K562 (cell line): Measurements from ENCODE around the gene GZF1. TPM values are rescaled to one million over a fixed set of nuclear protein-coding genes. Genes with fewer than 3 reads are reported as not detected.
A peak's percentile ranks its signal among the peaks of the same experiment; 100 is the strongest.

Experiments
- BRD9 ChIP-seq: fragments of 450-650 bp; IDR thresholded peaks from 2 replicates; pipeline ENCODE4 v1.6.1; 2018; ENCODE audit warnings: low read depth; ENCODE audit not compliant: partially characterized antibody
- CBFA2T2 ChIP-seq: fragments of 450-650 bp; conservative IDR thresholded peaks from 2 replicates; pipeline ENCODE4 v1.6.1; 2017; ENCODE audit warnings: mild to moderate bottlenecking
- CXXC5 ChIP-seq: fragments of 250-450 bp; sonication (Bioruptor Pico); IDR thresholded peaks from 2 replicates; pipeline ENCODE4 v1.8.0; 2022; ENCODE audit warnings: inconsistent platforms, mild to moderate bottlenecking, moderate library complexity
- ETV5 ChIP-seq: sonication (generic); formaldehyde crosslinking; IDR thresholded peaks from 2 replicates; pipeline ENCODE4 v1.4.0; 2020; ENCODE audit warnings: low read depth, mild to moderate bottlenecking, missing genetic modification reagents
- GATAD2A ChIP-seq: fragments of 450-650 bp; IDR thresholded peaks from 2 replicates; pipeline ENCODE4 v1.6.1; 2017
- JUND ChIP-seq, 2 experiments: IDR thresholded peaks; 2 replicates in 1 of 2; 3 replicates in 1 of 2; pipeline ENCODE4 v1.6.1; 2011; ENCODE audit warnings: borderline replicate concordance in 2 of 2, low read depth in 2 of 2, low read length in 2 of 2, improper control_type of control experiment in 1 of 2, missing biosample characterization in 1 of 2, missing genetic modification characterization in 1 of 2, missing genetic modification reagents in 1 of 2
- POLR2G ChIP-seq: fragments of 200-400 bp; formaldehyde crosslinking; IDR thresholded peaks from 2 replicates; pipeline ENCODE4 v1.6.1; 2017; ENCODE audit warnings: low read depth, mild to moderate bottlenecking, antibody characterized with exemption, low read length, moderate library complexity
- RFX5 ChIP-seq: IDR thresholded peaks from 2 replicates; pipeline ENCODE4 v1.6.1; 2011; ENCODE audit warnings: low read depth, mild to moderate bottlenecking, improper control_type of control experiment, low read length
- SMARCE1 ChIP-seq: fragments of 450-650 bp; IDR thresholded peaks from 2 replicates; pipeline ENCODE4 v1.7.1; 2016; ENCODE audit warnings: mild to moderate bottlenecking
- STAT5A ChIP-seq: IDR thresholded peaks from 2 replicates; pipeline ENCODE4 v1.6.1; 2012; ENCODE audit warnings: low read length, inconsistent platforms, borderline replicate concordance
- TARDBP ChIP-seq: fragments of 450-650 bp; IDR thresholded peaks from 2 replicates; pipeline ENCODE4 v1.6.1; 2016
- ZNF282 ChIP-seq: sonication (generic); formaldehyde crosslinking; IDR thresholded peaks from 2 replicates; pipeline ENCODE4 v1.8.1; 2023; ENCODE audit warnings: missing genetic modification reagents
- ZNF311 ChIP-seq: fragments of 250-450 bp; sonication (Bioruptor Pico); IDR thresholded peaks from 2 replicates; pipeline ENCODE4 v1.4.0; 2020; ENCODE audit warnings: mild to moderate bottlenecking, moderate library complexity
- ZNF707 ChIP-seq: fragments of 250-450 bp; sonication (Bioruptor Pico); conservative IDR thresholded peaks from 2 replicates; pipeline ENCODE4 v1.8.0; 2022; ENCODE audit warnings: inconsistent platforms, mild to moderate bottlenecking, moderate library complexity
- polyA plus RNA-seq, 8 experiments: library from polyadenylated mRNA; depleted of rRNA in 4 of 8; stranded (reverse) in 5 of 8; unstranded in 3 of 8; fragments of >200 nt; fragmentation: Nextera tagmentation in 2 of 8; fragmentation: Illumina TruSeq in 1 of 8; extraction: Ambion mirVana in 2 of 8; extraction: Trizol in 1 of 8; gene quantifications; 2 replicates each; pipeline versions ENCODE4 v1.2.1 to v1.2.3, GENCODE V29; 2011 to 2014; ENCODE audit warnings: inconsistent platforms in 1 of 8, missing spikeins in 1 of 8
- total RNA-seq, 7 experiments: library from RNA; depleted of rRNA in 6 of 7; stranded (reverse); fragments of >200 nt in 6 of 7; fragmentation: Illumina TruSeq in 2 of 7; extraction: Trizol in 2 of 7; gene quantifications; 2 replicates each; pipeline versions ENCODE4 v1.2.1 to v1.2.3, GENCODE V29; 2011 to 2021; ENCODE audit warnings: low replicate concordance in 1 of 7
- TF ChIP-seq, protein P1 (sequence below), 2 experiments: fragments of 450-650 bp in 1 of 2; IDR thresholded peaks; 2 replicates each; pipeline ENCODE4 v1.6.1; 2011 to 2017; ENCODE audit warnings: low read depth in 2 of 2, antibody characterized with exemption in 1 of 2, borderline replicate concordance in 1 of 2, low read length in 1 of 2, mild to moderate bottlenecking in 1 of 2, mixed read lengths in 1 of 2; ENCODE audit not compliant: control insufficient read depth in 1 of 2
- TF ChIP-seq, protein P2 (sequence below): sonication (generic); formaldehyde crosslinking; IDR thresholded peaks from 2 replicates; pipeline ENCODE4 v1.8.1; 2023; ENCODE audit warnings: mild to moderate bottlenecking, missing genetic modification reagents
- TF ChIP-seq, protein P3 (sequence below): fragments of 250-450 bp; sonication (Bioruptor Pico); IDR thresholded peaks from 2 replicates; pipeline ENCODE4 v1.5.0; 2020; ENCODE audit warnings: mild to moderate bottlenecking, borderline replicate concordance
- TF ChIP-seq, protein P4 (sequence below): sonication (generic); formaldehyde crosslinking; IDR thresholded peaks from 2 replicates; pipeline ENCODE4 v1.8.0; 2022; ENCODE audit warnings: mild to moderate bottlenecking, low read depth, missing genetic modification reagents

Gene GZF1
- total and polyA plus RNA-seq, 9 of the 15 experiments (the other 6 are each of a cell fraction or from before 2014, with no cell fraction given), result 1.2 to 15.7 (median 7.4) TPM

DNA sequence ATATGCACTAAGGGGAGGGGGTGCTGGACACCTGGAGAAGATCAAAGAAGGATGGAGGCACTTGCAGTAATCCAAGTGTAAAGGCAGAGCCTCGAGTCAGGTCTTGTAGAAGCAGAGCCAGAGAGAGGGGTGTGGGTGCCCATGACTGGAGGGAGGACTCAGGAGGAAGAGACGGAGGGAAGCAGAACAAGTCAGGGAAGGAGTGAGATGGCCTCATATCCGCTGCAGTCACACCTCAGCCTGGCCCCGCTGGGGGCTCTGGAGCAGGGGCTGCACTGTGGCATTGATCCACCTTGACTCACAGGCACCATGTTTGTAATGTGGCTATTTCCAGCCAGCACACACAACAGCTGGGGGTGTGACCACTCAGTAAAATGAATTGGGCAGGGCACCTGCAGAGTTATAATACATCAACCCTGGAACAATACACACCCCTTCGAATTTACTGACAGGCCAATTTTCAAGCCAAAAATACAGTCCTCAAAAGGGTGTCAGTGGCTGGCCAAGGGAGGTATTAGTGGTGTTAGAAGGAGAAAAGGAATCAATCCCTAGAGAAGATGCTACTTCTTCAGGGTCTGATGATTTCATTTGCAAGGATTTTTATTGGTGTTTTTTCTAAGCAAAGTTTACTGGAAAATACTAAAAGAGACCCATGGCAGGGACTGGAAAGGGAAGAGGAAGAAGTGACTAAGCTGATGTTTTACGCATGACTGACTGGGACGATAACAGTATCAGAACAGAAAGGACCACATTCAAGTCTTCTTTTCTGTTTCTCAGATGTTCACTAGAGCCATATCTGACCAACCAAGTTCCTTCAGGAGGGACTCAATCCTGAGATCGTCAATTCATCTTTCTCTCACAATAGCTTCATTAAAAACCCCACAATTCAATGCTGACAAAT, 30.3 kb upstream of the GZF1 start (continued):
- TF ChIP-seq, protein P1, sequence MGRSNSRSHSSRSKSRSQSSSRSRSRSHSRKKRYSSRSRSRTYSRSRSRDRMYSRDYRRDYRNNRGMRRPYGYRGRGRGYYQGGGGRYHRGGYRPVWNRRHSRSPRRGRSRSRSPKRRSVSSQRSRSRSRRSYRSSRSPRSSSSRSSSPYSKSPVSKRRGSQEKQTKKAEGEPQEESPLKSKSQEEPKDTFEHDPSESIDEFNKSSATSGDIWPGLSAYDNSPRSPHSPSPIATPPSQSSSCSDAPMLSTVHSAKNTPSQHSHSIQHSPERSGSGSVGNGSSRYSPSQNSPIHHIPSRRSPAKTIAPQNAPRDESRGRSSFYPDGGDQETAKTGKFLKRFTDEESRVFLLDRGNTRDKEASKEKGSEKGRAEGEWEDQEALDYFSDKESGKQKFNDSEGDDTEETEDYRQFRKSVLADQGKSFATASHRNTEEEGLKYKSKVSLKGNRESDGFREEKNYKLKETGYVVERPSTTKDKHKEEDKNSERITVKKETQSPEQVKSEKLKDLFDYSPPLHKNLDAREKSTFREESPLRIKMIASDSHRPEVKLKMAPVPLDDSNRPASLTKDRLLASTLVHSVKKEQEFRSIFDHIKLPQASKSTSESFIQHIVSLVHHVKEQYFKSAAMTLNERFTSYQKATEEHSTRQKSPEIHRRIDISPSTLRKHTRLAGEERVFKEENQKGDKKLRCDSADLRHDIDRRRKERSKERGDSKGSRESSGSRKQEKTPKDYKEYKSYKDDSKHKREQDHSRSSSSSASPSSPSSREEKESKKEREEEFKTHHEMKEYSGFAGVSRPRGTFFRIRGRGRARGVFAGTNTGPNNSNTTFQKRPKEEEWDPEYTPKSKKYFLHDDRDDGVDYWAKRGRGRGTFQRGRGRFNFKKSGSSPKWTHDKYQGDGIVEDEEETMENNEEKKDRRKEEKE (IDR thresholded peaks at IDR 0.05; ENCODE audit: borderline replicate concordance in 1 of 2, control insufficient read depth in 1 of 2, low read depth in 2 of 2, low read length in 1 of 2), result no peak
- TF ChIP-seq BRD9 (no peak), ZNF707 (CRISPR knock-in tag) (no peak), ZNF282 (no peak), RFX5 (no peak), GATAD2A (no peak), JUND (IDR thresholded peaks at IDR 0.05; ENCODE audit: borderline replicate concordance, low read depth, low read length) (peak; percentile 79; the same call in 1 of the 2 replicates), JUND (tag; IDR thresholded peaks at IDR 0.05; ENCODE audit: borderline replicate concordance, low read depth, low read length) (peak; percentile 68; the same call in 1 of the 3 replicates), STAT5A (no peak), POLR2G (no peak), ETV5 (CRISPR knock-in tag) (0 out of 2 replicates have a peak, but pooled peaks have one; percentile 22), CBFA2T2 (peak; percentile 52), ZNF311 (CRISPR knock-in tag) (no peak), TARDBP (no peak), CXXC5 (peak; percentile 20; the same call in 1 of the 2 replicates), SMARCE1 (peak; percentile 41; the same call in 1 of the 2 replicates)
- TF ChIP-seq, protein P2, sequence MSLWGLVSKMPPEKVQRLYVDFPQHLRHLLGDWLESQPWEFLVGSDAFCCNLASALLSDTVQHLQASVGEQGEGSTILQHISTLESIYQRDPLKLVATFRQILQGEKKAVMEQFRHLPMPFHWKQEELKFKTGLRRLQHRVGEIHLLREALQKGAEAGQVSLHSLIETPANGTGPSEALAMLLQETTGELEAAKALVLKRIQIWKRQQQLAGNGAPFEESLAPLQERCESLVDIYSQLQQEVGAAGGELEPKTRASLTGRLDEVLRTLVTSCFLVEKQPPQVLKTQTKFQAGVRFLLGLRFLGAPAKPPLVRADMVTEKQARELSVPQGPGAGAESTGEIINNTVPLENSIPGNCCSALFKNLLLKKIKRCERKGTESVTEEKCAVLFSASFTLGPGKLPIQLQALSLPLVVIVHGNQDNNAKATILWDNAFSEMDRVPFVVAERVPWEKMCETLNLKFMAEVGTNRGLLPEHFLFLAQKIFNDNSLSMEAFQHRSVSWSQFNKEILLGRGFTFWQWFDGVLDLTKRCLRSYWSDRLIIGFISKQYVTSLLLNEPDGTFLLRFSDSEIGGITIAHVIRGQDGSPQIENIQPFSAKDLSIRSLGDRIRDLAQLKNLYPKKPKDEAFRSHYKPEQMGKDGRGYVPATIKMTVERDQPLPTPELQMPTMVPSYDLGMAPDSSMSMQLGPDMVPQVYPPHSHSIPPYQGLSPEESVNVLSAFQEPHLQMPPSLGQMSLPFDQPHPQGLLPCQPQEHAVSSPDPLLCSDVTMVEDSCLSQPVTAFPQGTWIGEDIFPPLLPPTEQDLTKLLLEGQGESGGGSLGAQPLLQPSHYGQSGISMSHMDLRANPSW (CRISPR knock-in tag), result no peak
- TF ChIP-seq, protein P3, sequence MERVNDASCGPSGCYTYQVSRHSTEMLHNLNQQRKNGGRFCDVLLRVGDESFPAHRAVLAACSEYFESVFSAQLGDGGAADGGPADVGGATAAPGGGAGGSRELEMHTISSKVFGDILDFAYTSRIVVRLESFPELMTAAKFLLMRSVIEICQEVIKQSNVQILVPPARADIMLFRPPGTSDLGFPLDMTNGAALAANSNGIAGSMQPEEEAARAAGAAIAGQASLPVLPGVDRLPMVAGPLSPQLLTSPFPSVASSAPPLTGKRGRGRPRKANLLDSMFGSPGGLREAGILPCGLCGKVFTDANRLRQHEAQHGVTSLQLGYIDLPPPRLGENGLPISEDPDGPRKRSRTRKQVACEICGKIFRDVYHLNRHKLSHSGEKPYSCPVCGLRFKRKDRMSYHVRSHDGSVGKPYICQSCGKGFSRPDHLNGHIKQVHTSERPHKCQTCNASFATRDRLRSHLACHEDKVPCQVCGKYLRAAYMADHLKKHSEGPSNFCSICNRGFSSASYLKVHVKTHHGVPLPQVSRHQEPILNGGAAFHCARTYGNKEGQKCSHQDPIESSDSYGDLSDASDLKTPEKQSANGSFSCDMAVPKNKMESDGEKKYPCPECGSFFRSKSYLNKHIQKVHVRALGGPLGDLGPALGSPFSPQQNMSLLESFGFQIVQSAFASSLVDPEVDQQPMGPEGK, result no peak
- TF ChIP-seq, protein P4, sequence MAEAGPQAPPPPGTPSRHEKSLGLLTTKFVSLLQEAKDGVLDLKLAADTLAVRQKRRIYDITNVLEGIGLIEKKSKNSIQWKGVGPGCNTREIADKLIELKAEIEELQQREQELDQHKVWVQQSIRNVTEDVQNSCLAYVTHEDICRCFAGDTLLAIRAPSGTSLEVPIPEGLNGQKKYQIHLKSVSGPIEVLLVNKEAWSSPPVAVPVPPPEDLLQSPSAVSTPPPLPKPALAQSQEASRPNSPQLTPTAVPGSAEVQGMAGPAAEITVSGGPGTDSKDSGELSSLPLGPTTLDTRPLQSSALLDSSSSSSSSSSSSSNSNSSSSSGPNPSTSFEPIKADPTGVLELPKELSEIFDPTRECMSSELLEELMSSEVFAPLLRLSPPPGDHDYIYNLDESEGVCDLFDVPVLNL (CRISPR knock-in tag), result no peak
